Measurements from ENCODE around the gene LSR.
"Not testable (repeated sequence)": the region's sequence is repeated elsewhere in the genome, so short reads cannot be mapped to it uniquely, and the experiment has no call there.

The LSR gene

DNA sequence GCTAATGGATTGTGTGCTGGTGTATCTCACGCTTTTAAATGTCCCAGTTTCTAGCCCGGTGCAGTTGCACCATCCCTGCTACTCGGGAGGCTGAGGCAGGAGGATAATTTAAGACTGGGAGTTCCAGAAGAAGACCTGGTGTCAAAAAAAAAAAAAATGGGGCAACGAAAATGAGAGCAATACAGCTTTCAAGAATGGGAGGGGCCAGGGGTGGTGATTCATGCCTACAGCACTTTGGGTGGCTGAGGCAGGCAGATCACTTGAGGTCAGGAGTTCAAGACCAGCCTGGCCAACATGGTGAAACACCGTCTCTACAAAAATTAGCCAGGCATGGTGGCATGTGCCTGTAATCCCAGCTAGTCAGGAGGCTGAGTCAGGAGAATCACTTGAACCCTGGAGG, 37.3 kb downstream of the LSR start:
- not testable (repeated sequence) for DNase-seq (ENCODE audit: low read depth)

- no peak for DNase-seq (ENCODE audit: low read depth)
These were observed 38.9 kb downstream of the LSR start for GRCh38 chr19:35287713-35288112.

DNA sequence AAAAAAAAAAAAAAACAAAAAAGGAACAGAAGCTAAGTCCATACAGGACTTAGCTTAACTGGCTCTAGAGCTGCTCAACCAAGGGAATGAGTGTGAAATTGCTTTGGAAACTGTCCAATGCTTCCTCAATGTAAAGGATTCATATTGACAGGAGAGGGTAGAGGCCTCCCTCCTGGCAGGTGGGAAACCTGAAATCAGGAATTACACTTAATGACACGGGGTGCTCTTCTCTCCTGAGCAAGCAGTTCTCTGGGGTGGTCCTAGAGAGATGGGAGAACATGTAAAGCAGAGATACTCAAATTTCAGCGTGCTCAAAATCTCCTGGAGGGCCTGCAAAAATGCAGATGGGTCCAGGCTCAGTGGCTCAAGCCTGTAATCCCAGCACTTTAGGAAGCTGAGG, 39.5 kb downstream of the LSR start:
- DNase-seq (ENCODE audit: low read depth), result no peak

- DNase-seq (ENCODE audit: low read depth), result no peak
These were observed 40.1 kb downstream of the LSR start for GRCh38 chr19:35288906-35289305.

- DNase-seq (ENCODE audit: low read depth), result no peak
These were observed 41.8 kb downstream of the LSR start for GRCh38 chr19:35290381-35291127.

- DNase-seq (ENCODE audit: low read depth), result no peak
These were observed 42.5 kb downstream of the LSR start for GRCh38 chr19:35291259-35291658.

GRCh38 chr19:35291916-35292315, 43.1 kb downstream of the LSR start, which contains the start of gene MAG:
Gene MAG (plus strand): TSS chr19:35292161. CDS start chr19:35295409, 3,248 bp downstream.
- no peak for DNase-seq (ENCODE audit: low read depth)

- no peak for DNase-seq (ENCODE audit: low read depth)
These were observed 43.9 kb downstream of the LSR start for GRCh38 chr19:35292421-35293362.

DNA sequence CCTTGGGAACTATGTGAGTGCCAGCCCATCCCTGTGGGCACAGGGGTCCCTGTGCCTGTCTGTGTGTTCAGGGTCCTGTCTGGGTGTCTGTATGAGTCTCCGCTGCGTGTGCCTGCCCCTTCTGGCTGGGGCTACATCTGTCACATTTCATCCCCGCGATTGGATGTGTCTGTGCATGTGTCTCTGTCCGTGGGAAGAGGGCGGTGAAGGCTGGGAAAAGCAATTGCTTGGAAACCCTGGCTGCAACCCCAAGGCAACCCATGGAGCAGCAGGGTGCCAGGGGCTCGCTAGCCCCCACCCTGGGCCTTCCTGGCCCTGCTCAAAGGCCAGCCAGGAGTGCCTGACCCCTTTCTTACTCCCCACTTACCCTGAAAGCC, 44.5 kb downstream of the LSR start:
- no peak for DNase-seq (ENCODE audit: low read depth)

DNA sequence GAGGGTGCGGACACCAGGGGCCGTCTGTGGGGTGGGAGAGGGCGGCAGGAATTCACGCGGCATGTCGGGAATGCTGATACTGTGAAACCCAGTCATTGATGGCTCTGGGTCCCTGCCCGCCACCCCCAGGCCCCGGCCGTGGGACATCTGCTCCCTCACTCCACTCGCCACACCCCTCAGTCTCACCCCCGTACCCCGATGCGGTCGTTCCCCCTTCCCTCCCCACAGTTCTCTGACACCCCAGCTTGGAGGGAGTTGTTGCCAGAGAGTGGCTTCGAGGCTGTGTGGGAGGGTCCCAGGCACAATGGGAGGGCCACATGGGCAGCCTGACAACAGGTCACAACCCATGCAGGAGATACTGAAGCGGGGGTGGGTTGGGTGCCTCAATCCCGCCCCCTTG, 45.0 kb downstream of the LSR start:
- DNase-seq (ENCODE audit: low read depth), result no peak

- DNase-seq (ENCODE audit: low read depth), result no peak
These were observed 45.5 kb downstream of the LSR start for GRCh38 chr19:35294328-35294727.

- DNase-seq (ENCODE audit: low read depth), result no peak
These were observed 46.3 kb downstream of the LSR start for GRCh38 chr19:35294859-35295791.

DNA sequence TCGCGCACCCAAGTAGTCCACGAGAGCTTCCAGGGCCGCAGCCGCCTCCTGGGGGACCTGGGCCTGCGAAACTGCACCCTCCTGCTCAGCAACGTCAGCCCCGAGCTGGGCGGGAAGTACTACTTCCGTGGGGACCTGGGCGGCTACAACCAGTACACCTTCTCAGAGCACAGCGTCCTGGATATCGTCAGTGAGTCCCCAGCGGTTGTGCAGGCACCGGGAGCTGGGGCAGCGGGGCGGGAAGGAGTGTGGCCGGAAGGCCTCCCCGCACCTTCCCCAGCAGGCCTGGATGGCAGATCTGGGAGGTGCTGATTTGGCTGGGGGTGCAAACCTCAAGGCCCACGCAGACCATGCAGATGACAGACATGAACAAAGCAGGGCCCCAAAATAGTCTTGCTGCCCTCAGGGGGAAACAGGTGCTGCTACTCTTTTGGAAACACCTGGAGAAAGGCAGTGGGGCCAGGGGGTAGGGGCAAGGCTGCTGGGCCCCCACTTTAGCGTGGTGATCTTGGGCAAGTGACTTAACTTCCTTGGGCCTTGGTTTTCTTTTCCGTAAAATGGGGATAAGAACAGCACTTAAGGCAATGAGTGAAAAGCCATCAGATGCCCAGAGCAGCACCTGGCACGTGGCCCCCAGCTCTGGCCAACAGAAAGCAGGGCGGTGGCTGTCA, 47.1 kb downstream of the LSR start:
- DNase-seq (ENCODE audit: low read depth), result no peak

DNA sequence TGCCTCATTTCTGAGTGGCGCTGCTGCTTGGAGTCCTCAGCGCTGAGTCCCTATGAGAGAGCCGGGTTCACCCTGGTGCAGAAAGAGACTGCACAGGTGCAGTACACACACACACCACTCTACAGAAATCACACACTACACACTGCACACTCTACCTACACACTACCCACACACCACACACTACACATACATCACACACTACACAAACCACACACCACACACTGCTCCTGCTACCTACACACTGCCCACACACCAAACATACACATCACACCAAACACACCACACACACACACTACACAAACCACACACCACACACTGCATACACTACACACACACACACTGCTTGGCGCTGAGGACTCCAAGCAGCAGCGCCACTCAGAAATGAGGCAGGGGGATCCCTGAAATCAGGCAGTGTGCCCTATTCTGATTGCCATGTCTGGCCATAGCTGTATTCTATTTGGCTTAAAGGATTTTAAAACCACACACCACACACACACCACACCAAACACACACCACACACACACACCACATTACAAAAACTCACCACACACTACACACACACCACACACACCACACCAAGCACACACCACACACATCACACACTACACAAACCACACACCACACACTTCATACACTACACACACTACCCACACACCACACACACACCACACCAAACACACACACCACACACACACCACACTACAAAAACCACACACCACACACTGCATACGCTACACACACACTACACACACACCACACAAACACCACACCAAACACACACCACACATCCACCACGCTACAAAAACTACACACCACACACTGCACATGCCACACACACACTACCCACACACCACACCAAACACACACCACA, 48.1 kb downstream of the LSR start:
- no peak for DNase-seq (ENCODE audit: low read depth)

DNA sequence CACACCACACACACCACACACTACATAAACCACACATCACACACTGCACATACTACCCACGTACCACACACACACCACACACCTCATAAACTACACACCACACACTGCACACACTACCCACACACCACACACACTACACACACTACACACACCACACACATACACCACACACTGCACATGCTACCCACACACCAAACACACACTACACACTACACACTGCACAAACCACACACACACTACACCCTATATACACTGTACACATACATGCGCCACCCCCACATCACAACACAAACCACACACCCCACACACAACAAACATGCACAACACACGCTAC, 48.7 kb downstream of the LSR start:
- no peak for DNase-seq (ENCODE audit: low read depth)

GRCh38 chr19:35297922-35298321, 49.1 kb downstream of the LSR start:
- no peak for DNase-seq (ENCODE audit: low read depth)

DNA sequence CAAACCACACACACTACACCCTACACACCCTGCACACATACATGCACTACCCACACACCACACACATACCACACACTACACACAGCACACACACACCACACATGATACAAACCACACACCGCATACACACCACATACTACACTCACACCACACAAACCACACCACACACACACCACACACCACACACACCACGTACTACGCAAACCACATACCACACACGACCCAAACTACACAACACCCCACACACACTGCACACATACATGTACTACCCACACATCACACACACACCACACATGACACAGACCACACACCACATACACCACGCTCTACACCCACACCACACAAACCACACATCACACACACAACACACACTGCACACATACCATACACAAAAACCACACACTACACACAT, 49.8 kb downstream of the LSR start:
- no peak for DNase-seq (ENCODE audit: low read depth)

GRCh38 chr19:35299523-35300338, 50.9 kb downstream of the LSR start:
- DNase-seq (ENCODE audit: low read depth), result no peak

- no peak for DNase-seq (ENCODE audit: low read depth)
These were observed 51.5 kb downstream of the LSR start for GRCh38 chr19:35300339-35300649.

DNA sequence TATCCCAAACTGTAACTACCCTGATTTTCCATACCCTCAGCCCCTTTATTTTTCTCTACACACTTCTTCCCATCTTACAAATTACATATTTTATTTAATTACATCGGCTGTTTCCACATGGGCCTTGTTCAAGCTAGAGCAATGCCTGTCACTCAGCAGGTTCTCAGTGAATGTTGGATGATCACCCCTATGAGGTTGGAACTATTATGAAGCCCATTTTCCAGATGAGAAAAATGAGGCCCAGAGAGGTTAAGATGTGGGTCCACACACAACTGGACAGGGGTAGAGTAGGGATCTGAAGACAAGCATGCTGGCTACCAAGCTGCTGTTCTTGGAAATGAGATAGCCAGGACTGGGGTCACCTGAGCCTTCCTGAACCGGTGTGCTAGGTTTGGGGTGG, 53.2 kb downstream of the LSR start:
- no peak for DNase-seq (ENCODE audit: low read depth)
